H9 (cell line): Measurements from ENCODE around the gene PDPK1. TPM values are rescaled to one million over a fixed set of nuclear protein-coding genes. Genes with fewer than 3 reads are reported as not detected.

ENCODE experiments used
- DNase-seq: peaks from one replicate; pipeline ENCODE4 v3.0.0-alpha.2; 2017
- H2AFZ ChIP-seq: one replicate; pipeline ENCODE4 v1.6.1; 2013; ENCODE audit warnings: mild to moderate bottlenecking, low read length, control low read depth, moderate library complexity
- H2AK5ac ChIP-seq: 2 replicates; pipeline ENCODE4 v1.6.1; 2013; ENCODE audit warnings: low read length, control low read depth, mixed read lengths; ENCODE audit not compliant: insufficient read length
- H2BK120ac ChIP-seq: one replicate; pipeline ENCODE4 v1.6.1; 2013; ENCODE audit warnings: low read depth, mild to moderate bottlenecking, low read length, control low read depth, inconsistent platforms; ENCODE audit not compliant: poor library complexity, severe bottlenecking
- H2BK12ac ChIP-seq: 2 replicates; pipeline ENCODE4 v1.6.1; 2013; ENCODE audit warnings: low read length, control low read depth, mixed read lengths, low read depth; ENCODE audit not compliant: insufficient read length
- H2BK15ac ChIP-seq: 2 replicates; pipeline ENCODE4 v1.6.1; 2013; ENCODE audit warnings: low read depth, low read length, control low read depth
- H2BK20ac ChIP-seq: one replicate; pipeline ENCODE4 v1.6.1; 2013; ENCODE audit warnings: low read depth, mild to moderate bottlenecking, low read length, control low read depth, inconsistent platforms; ENCODE audit not compliant: poor library complexity, severe bottlenecking
- H2BK5ac ChIP-seq: 2 replicates; pipeline ENCODE4 v1.6.1; 2013; ENCODE audit warnings: low read length, control low read depth, mixed read lengths; ENCODE audit not compliant: insufficient read length
- H3K14ac ChIP-seq: 2 replicates; pipeline ENCODE4 v1.6.1; 2013; ENCODE audit warnings: low read length, control low read depth; ENCODE audit not compliant: insufficient read depth
- H3K18ac ChIP-seq: 2 replicates; pipeline ENCODE4 v1.6.1; 2013; ENCODE audit warnings: low read depth, mild to moderate bottlenecking, mixed read lengths, low read length, control low read depth; ENCODE audit not compliant: insufficient read length
- H3K23ac ChIP-seq: 2 replicates; pipeline ENCODE4 v1.6.1; 2013; ENCODE audit warnings: low read length, control low read depth, mixed read lengths, low read depth; ENCODE audit not compliant: insufficient read length
- H3K23me2 ChIP-seq: 2 replicates; pipeline ENCODE4 v1.6.1; 2013; ENCODE audit warnings: low read depth, mild to moderate bottlenecking, mixed read lengths, low read length, control low read depth; ENCODE audit not compliant: insufficient read length, poor library complexity, severe bottlenecking
- H3K27ac ChIP-seq: 2 replicates; pipeline ENCODE4 v1.5.1; 2013; ENCODE audit warnings: low read length, control low read depth, mixed read lengths, low read depth; ENCODE audit not compliant: insufficient read length
- H3K27me3 ChIP-seq: 2 replicates; pipeline ENCODE4 v1.6.1; 2013; ENCODE audit warnings: low read length, control low read depth, inconsistent platforms; ENCODE audit not compliant: insufficient read depth
- H3K4ac ChIP-seq: 2 replicates; pipeline ENCODE4 v1.6.1; 2013; ENCODE audit warnings: low read depth, mild to moderate bottlenecking, control low read depth, inconsistent platforms, low read length, moderate library complexity
- H3K4me1 ChIP-seq: 2 replicates; pipeline ENCODE4 v1.6.1; 2013; ENCODE audit warnings: low read length, control low read depth, inconsistent platforms; ENCODE audit not compliant: insufficient read depth
- H3K4me2 ChIP-seq: 2 replicates; pipeline ENCODE4 v1.6.1; 2013; ENCODE audit warnings: low read length, control low read depth, mixed read lengths; ENCODE audit not compliant: insufficient read length, insufficient read depth
- H3K56ac ChIP-seq: 2 replicates; pipeline ENCODE4 v1.6.1; 2013; ENCODE audit warnings: low read depth, mild to moderate bottlenecking, mixed read lengths, low read length, control low read depth; ENCODE audit not compliant: insufficient read length
- H3K79me1 ChIP-seq: 2 replicates; pipeline ENCODE4 v1.6.1; 2013; ENCODE audit warnings: low read depth, mild to moderate bottlenecking, moderate library complexity, low read length, control low read depth, inconsistent platforms; ENCODE audit not compliant: insufficient read depth, poor library complexity, severe bottlenecking
- H3K79me2 ChIP-seq: 2 replicates; pipeline ENCODE4 v1.6.1; 2013; ENCODE audit warnings: low read length, control low read depth, inconsistent platforms; ENCODE audit not compliant: insufficient read depth
- H3K9ac ChIP-seq: 2 replicates; pipeline ENCODE4 v1.6.1; 2013; ENCODE audit warnings: low read length, control low read depth, mixed read lengths; ENCODE audit not compliant: insufficient read length; ENCODE audit errors: extremely low read depth
- H3K9me3 ChIP-seq: one replicate; pipeline ENCODE4 v1.6.1; 2013; ENCODE audit warnings: low read depth, low read length, inconsistent platforms; ENCODE audit not compliant: control insufficient read depth
- H3T11ph ChIP-seq: one replicate; pipeline ENCODE4 v1.6.1; 2013; ENCODE audit warnings: mild to moderate bottlenecking, low read length, control low read depth, inconsistent platforms
- H4K20me1 ChIP-seq: one replicate; pipeline ENCODE4 v1.6.1; 2013; ENCODE audit not compliant: control insufficient read depth, insufficient read length, insufficient read depth
- H4K5ac ChIP-seq: 2 replicates; pipeline ENCODE4 v1.6.1; 2013; ENCODE audit warnings: low read depth, mild to moderate bottlenecking, mixed read lengths, low read length, control low read depth; ENCODE audit not compliant: insufficient read length
- H4K8ac ChIP-seq: replicated peaks from 2 replicates; pipeline ENCODE4 v1.6.1; 2013; ENCODE audit warnings: low read length, control low read depth, mixed read lengths, low read depth; ENCODE audit not compliant: insufficient read length
- H4K91ac ChIP-seq: 2 replicates; pipeline ENCODE4 v1.6.1; 2013; ENCODE audit warnings: low read depth, mild to moderate bottlenecking, moderate library complexity, mixed read lengths, low read length, control low read depth; ENCODE audit not compliant: insufficient read length
- H3K27ac Mint-ChIP-seq, 3 experiments: 2 replicates in 2 of 3; 3 replicates in 1 of 3; pipeline ENCODE4 v1.8.0; 2020 to 2021; ENCODE audit warnings: mixed read lengths in 3 of 3, mild to moderate bottlenecking in 1 of 3, moderate library complexity in 1 of 3
- H3K27me3 Mint-ChIP-seq: 2 replicates; pipeline ENCODE4 v1.8.0; 2021; ENCODE audit warnings: low read depth, mild to moderate bottlenecking, moderate library complexity, mixed read lengths
- H3K36me3 Mint-ChIP-seq, 3 experiments: 2 replicates in 2 of 3; 3 replicates in 1 of 3; pipeline ENCODE4 v1.8.0; 2020 to 2021; ENCODE audit warnings: low read depth in 3 of 3, mixed read lengths in 3 of 3; ENCODE audit not compliant: insufficient read depth in 1 of 3
- H3K4me1 Mint-ChIP-seq, 2 experiments: 2 replicates each; pipeline ENCODE4 v1.8.0; 2020; ENCODE audit warnings: mixed read lengths in 2 of 2
- H3K4me3 Mint-ChIP-seq, 2 experiments: 2 replicates in 1 of 2; 3 replicates in 1 of 2; pipeline ENCODE4 v1.8.0; 2020 to 2021; ENCODE audit warnings: mild to moderate bottlenecking in 2 of 2, mixed read lengths in 2 of 2, moderate library complexity in 1 of 2
- H3K9me3 Mint-ChIP-seq, 2 experiments: 2 replicates in 1 of 2; 3 replicates in 1 of 2; pipeline ENCODE4 v1.8.0; 2020; ENCODE audit warnings: mild to moderate bottlenecking in 2 of 2, mixed read lengths in 2 of 2, moderate library complexity in 1 of 2
- WGBS: extraction: QIAGEN DNeasy Blood & Tissue Kit; methylation state at CpG from one replicate; pipeline ENCODE4 v1.1.7; 2013; ENCODE audit warnings: missing lambda C conversion rate, low lambda C conversion rate, mixed read lengths; ENCODE audit not compliant: insufficient read length; ENCODE audit errors: extremely low coverage; 5-methylcytosine and 5-hydroxymethylcytosine counted together
- total RNA-seq: library from RNA; stranded (reverse); gene quantifications from 2 replicates; pipeline ENCODE4 v1.2.1, GENCODE V29; 2021
- TF ChIP-seq, protein P1 (sequence below): fragments of 200-600 bp; sonication (generic); conservative IDR thresholded peaks from 3 replicates; pipeline ENCODE4 v1.8.0; 2021; ENCODE audit warnings: antibody characterized with exemption, mild to moderate bottlenecking

The PDPK1 gene
- total RNA-seq, 1 experiment from 2014 or later, result 32.8 TPM

DNA sequence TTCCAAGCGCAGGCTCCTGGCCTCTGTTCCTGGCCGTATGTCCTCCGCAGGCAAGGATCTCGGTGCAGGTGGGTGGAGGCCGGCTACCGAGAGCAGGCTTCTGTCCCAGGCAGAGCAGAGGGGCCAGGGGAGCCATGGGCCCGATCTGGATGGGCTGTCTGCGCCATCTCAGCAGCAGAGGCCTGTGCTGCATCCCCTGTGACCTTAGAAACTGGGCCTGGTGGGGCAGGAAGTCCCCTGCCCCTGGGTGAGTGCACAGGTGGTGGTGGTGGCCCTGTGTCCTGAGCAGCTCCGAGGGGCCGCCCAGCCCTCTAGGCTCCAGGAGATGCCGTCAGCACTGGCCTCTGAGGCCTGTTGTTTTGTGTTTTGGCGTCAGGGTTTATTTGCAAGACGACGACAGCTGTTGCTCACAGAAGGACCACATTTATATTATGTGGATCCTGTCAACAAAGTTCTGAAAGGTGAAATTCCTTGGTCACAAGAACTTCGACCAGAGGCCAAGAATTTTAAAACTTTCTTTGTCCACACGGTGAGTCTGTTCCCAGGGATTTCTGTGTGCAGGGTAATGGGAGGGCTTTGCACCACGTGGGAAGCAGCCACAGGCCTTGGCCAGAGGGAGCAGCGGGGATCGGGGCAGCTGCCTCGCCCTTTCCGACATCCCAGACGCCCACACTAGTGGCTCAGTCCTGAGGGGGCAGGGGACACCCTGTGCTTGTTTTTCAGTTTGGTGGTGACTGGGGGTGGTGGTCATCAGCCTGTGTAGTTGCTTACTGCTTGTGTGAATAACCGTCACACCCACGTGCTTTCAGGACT lies 59.1 kb downstream of the PDPK1 start:
- Histone ChIP-seq H3K56ac (no peak overlapping the region), H2BK5ac (no peak overlapping the region), H3K9me3 (no peaks in the 10 kb centered on the region), H3K4me1 (no peaks in the 10 kb centered on the region), H3T11ph (no peak overlapping the region), H2BK15ac (no peak overlapping the region), H3K18ac (no peak overlapping the region), H2AFZ (no peak overlapping the region), H3K23me2 (no peaks in the 10 kb centered on the region), H3K14ac (no peak overlapping the region), H3K23ac (no peak overlapping the region), H3K27me3 (no peaks in the 10 kb centered on the region), H2BK20ac (no peak overlapping the region), H3K4ac (no peak overlapping the region), H3K4me2 (no peak overlapping the region), H2BK12ac (no peak overlapping the region), H3K27ac (no peak overlapping the region), H4K20me1 (no peaks in the 10 kb centered on the region), H2AK5ac (no peak overlapping the region), H2BK120ac (no peak overlapping the region), H4K91ac (no peak overlapping the region), H3K79me1 (no peaks in the 10 kb centered on the region), H3K9ac (no peak overlapping the region), H3K79me2 (no peaks in the 10 kb centered on the region), H4K5ac (no peak overlapping the region), H4K8ac (no peak overlapping the region)
- no CpG with 5 or more reads among the region's 24 CpGs for WGBS
- H3K36me3 Mint-ChIP-seq, result peaks cover 2 to 22% (median 19%) of the 10 kb centered on the region in 3 experiments; a peak in 6 of 7 replicates
- TF ChIP-seq, protein P1, sequence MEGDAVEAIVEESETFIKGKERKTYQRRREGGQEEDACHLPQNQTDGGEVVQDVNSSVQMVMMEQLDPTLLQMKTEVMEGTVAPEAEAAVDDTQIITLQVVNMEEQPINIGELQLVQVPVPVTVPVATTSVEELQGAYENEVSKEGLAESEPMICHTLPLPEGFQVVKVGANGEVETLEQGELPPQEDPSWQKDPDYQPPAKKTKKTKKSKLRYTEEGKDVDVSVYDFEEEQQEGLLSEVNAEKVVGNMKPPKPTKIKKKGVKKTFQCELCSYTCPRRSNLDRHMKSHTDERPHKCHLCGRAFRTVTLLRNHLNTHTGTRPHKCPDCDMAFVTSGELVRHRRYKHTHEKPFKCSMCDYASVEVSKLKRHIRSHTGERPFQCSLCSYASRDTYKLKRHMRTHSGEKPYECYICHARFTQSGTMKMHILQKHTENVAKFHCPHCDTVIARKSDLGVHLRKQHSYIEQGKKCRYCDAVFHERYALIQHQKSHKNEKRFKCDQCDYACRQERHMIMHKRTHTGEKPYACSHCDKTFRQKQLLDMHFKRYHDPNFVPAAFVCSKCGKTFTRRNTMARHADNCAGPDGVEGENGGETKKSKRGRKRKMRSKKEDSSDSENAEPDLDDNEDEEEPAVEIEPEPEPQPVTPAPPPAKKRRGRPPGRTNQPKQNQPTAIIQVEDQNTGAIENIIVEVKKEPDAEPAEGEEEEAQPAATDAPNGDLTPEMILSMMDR, result no peak
- no peak for DNase-seq
- no peaks in the 10 kb centered on the region for H3K4me1 Mint-ChIP-seq
- no peak overlapping the region for H3K27ac Mint-ChIP-seq
- H3K27me3 Mint-ChIP-seq, result no peaks in the 10 kb centered on the region
- H3K9me3 Mint-ChIP-seq, result no peaks in the 10 kb centered on the region
- H3K4me3 Mint-ChIP-seq, result no peak overlapping the region
